HG03520 (cell line): Measurements from ENCODE around the gene TARBP1.
"Not testable (repeated sequence)": the region's sequence is repeated elsewhere in the genome, so short reads cannot be mapped to it uniquely, and the experiment has no call there.

ENCODE experiments used
- ATAC-seq: cut with Tn5 transposase; IDR thresholded peaks from one replicate; pipeline ENCODE4 v1.9.1; 2021; ENCODE audit warnings: mild to moderate bottlenecking, moderate library complexity; ENCODE audit not compliant: unreplicated experiment

TARBP1 gene

DNA sequence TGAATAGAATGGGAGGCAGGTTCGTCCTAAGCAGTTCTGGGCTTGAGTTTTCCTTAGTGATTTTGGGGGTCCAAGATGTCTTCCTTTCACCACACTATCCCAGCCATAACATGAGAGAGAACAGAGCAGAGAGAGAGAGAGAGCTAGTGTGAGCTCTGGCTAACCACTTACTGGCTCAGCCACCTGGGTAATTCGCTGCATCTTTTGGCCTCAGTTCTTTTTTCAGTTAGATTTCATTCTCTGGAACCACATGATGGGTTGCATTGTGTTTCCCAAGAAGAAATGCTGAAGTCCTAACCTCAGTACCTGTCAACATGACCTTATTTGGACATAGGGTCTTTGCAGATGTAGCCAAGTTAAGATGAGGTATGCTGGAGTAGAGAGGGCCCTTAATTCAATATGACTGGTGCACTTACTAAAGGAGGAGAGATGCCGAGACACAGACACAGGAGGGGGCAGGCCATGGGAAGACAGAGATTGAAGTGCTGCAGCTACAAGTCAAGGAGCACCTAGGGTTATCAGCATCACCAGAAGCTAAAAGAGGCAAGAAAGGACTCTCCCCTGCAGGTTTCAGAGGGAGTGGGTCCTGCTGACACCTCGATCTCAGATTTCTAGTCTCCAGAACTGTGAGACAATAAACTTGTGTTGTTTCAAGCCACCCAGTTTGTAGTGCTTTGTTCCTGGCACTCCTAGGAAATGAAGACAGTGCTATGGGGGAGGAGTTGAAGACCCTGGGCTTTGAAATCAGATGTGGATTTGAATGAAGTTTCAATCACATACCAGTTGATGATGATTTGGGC lies 26.2 kb upstream of the TARBP1 start:
- ATAC-seq, result no peak

DNA sequence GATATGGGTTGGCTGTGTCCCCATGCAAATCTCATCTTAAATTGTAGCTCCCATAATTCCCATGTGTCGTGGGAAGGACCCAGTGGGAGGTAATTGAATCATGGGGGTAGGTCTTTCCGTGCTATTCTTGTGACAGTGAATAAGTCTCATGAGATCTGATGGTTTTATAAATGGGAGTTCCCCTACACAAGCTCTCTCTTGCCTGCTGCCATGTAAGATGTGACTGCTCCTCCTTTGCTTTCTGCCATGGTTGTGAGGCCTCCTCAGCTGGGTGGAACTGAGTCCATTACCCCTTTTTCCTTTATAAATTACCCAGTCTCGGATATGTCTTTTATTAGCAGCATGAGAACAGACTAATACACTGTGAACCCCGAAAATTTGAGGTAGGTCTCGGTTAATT lies 25.3 kb upstream of the TARBP1 start:
- ATAC-seq, result not testable (repeated sequence)

DNA sequence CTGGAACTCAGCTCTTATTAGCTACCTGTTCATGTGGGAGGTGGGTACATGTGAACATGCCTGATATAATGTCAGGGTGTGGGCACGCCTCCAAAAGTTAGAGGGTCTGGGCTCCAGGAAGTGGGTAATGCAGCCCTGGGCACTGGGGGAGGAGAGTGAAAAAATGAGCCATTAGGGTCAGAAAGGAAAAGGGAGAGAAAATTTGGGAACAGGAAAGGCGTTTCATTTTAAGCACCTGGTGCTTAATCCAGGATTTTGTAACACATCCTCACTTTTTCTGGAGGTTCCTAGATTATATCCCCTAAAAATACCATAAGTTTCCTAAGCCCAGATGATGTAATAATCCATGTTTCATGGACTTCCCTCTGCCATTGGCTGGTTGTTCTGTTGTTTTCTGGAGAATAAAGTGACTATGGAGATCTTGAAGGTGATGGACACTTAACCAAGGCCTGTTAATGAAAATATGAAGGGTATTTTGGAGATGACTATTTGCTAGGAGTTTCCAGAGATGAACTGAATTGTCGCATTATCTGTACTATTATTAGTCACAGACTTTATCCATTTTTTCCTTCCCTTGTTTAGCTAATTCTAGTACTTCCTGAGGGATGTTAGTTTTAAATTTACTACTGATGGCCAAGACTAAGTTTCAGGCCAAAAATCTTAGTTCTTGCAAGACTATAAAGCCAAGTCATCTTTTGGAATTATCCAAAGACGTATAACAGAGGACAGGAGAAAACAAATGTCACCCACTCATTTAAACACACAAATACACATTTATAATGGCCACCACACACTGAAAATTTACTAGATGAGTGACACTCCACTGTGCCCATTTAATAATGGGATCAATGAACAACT lies 24.4 kb upstream of the TARBP1 start:
- no peak for ATAC-seq

DNA sequence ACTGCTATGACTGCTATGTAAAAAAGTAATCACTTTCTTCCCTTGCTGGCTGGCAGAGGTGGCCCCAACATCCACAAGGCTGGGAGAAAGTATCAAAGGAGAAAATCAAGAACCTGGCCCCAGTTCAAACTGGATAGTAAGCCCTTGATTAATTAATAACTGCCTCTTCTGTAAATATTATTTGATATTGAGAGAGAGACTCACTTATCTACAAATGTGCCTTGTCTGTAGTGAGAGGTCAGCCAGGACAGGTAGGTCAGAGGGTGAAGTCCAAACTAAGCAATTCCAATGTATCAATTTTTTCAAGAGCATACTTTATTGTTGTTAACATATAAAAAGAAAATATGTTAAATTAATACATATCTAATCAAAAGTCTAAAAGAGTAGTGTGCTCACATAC lies 23.8 kb upstream of the TARBP1 start:
- no peak for ATAC-seq

DNA sequence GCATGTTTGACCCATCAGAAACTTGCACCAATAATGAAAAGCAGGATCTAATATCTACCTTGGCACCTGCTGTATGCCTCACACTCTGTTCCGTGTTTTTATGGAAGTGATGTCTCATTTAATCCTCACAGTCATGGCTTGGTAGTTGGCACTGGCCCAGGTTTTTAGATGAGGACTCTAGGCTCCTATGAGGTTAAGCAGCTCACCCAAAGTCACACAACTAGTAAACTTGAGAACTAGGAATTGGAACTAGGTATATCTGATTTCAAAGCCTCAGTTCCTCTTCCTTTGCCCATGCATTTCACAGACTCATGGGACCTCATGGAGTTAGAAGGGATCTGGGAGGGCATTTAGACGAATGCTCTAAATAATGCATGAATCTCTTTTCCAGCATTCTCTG lies 21.3 kb upstream of the TARBP1 start:
- no peak for ATAC-seq

DNA sequence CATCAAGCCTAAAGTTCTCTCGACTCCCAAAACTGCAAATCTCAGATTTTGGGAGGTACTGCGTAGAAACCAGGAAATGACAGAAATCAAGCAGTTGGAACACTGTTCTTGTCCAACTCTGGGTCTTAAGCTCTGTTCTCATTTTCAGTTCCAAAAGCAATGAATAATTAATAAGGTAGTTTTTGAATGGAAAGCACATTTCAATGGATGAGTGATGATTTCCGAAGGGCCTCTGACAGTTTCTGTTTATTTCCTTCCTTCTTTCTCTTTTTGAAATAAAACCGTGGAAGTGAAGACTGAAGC lies 20.9 kb upstream of the TARBP1 start:
- ATAC-seq, result no peak

DNA sequence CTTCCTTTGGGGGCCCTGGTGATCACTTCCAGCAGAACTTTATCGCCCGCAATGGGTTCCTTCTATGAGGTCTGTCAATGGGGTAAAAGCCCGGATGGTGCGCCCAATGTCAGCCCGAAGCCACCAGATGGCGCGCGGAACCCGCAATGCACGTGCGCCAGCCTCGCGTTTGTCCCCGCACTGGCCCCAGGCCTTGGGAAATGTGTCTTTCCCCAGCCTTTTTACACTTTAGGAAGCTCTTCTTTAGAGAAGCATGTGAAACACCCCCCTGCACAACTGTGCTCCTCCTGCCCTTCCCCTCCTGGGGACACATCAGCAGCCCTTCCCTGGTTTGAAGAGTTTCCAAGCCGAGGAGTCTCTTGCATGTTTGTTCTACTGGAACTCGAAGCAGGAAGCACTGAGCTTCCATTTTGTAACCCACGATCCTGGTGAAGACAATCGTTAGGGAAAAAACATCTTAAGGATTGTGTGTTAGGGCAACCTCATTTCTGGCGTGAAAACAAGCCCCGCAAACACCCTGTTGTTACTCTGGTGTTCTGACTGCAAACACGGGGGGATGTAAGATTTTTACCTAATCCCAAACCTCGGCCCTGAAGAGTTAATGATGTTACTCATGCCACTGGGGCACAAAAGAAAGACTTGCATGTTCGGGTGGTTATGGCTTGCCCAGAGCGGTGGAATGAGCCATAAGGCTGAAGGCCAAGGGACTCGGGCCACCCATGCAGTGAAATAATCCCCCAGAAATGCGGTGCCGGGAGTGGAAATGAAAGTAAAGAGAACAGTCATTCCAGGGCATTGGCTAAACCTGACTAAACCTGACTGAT lies 20.4 kb upstream of the TARBP1 start:
- no peak for ATAC-seq

DNA sequence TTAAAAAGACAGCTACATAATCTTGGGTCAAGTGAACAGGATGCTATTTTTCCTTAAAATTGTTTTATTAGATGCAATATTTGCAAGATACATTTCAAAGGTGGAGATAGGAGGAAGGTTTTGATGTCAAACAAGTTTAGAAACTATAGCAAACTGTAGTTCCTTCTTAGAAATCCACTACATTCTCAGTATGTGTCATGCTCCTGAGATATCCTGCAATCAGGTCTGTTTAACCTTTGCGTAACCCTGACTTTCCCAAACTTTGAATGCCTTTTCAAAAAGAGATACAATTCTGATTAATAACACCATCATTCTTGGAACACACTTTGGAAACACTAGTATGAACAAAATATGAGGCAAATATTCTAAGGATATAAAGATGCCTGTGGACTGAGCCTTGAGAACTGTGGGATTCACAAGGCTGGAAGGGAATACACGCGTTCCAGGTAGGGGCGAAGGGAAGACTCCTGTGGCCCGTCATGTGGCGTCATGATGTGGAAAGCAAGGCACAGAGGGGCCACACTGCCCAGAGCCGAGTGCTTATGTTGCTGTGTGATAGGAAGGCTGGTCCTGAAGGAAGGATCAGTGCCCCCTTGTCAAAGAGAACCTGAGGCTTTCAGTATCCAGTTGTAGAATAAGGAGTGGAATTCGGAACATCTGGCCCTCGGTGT lies 19.6 kb upstream of the TARBP1 start:
- no peak for ATAC-seq

DNA sequence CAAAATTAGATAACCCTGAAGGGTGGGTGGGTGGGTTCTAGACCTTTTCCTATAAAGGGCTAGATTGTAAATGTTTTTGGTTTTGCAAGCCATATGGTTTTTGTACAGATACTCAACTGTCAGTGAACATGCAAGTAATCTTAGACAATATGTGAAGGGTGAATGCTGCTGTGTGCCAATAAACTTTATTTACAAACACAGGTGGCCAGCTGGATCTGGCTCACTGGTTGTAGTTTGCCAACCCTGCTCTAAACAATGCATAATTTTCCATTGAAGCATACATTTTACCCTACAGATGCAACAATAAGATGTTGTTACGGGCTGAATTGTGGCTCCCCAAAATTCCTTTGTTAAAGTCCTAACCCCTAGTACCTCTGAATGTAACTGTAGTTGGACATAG lies 18.6 kb upstream of the TARBP1 start:
- no peak for ATAC-seq

DNA sequence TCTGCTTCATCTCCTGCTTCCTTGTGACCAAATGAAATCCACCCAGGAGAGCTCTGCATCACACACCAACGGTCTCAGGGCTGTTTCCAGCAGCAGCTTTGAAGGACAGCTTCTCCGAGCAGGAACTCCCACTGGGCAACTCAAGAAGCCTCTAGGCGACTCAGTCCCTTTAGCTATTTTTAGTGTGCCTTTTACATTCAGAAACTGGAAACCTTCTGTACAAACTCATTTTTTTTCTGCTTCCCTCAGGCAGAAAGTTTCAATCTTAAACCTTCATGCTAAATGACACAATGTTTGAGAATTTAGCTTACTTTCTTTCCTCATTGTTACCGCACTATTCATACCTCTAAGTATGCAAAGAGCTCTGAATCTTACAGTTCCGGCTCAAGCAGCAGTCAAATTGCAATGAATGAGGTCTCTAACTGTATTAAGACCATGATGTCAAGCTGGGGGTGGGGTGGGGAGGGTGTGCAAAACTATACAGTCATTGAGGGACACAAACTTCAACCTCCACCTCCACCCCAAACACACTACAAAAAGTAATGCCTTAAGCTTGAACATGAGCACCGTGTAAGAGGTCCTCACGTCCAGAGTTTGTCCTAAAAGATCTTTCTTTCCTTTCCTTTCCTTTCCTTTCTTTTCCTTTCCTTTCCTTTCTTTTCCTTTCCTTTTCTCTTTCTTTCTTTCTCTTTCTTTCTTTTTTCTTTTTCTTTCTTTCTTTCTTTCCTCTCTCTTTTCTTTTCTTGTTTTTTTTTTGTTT lies 16.4 kb upstream of the TARBP1 start:
- peak; percentile 65 for ATAC-seq

DNA sequence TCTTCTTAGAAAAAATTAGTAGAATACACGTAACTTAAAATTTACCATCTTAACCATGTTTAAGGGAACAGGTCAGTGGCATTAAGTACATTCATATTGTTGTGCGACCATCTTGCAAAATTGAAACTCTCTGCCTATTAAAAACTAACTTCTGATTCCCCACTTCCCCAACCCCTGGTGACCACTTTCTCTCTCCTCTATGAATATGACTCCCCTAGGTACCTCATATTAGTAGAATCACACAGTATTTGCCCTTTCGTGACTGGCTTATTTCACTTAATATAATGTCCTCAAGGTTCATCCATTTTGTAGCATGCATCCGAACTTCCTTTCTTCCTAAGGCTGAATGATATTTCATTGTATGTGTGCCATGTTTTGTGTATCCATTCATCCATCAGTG lies 15.1 kb upstream of the TARBP1 start:
- ATAC-seq, result no peak

DNA sequence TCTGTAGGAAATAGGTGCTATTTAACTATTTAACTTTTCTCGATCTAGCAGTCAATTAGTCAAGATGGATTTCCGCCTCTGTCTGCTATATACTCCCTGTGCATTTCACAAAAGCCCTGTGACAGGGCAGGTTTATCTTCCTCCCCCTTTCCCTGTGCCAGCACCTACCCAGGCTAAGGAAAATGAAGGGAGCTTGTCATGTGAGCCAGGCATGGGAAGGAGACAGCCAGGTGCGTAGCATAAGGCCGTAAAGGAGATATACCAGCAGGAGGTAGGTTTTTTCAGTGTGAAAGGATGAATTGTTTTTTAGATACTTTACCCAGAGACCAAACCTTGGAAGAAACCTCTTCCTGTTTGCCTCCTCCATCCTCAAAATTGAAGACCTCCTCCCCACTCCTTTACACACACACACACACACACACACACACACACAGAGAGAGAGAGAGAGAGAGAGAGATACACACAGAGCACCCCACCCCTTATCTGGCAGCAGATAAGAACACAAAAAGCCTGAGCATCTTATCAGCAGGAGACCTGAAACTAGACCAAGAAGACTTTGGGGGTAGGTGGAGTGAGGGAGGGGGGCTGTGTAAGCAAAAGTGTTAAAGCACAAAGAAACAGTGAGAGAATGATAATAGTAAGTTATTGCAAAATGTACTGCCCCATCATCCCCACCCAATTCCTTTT lies 12.0 kb upstream of the TARBP1 start:
- no peak for ATAC-seq

DNA sequence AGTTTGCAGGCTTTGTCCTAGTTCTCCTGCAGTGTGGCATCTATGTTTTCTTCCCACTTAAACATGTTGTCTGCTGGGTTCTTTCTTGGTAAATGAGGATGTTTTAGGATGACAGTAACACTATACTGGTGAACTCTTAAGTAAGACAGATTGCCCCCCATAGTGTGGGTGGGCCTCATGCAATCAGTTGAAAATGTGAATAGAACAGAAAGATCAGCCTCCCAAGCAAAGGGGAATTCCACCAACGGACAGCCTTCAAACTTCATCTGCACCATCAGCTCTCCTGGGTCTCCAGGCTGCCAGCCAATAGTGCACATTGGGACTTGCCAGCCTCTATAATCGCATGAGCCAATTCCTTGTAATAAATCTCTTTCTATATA lies 10.7 kb upstream of the TARBP1 start:
- no peak for ATAC-seq

DNA sequence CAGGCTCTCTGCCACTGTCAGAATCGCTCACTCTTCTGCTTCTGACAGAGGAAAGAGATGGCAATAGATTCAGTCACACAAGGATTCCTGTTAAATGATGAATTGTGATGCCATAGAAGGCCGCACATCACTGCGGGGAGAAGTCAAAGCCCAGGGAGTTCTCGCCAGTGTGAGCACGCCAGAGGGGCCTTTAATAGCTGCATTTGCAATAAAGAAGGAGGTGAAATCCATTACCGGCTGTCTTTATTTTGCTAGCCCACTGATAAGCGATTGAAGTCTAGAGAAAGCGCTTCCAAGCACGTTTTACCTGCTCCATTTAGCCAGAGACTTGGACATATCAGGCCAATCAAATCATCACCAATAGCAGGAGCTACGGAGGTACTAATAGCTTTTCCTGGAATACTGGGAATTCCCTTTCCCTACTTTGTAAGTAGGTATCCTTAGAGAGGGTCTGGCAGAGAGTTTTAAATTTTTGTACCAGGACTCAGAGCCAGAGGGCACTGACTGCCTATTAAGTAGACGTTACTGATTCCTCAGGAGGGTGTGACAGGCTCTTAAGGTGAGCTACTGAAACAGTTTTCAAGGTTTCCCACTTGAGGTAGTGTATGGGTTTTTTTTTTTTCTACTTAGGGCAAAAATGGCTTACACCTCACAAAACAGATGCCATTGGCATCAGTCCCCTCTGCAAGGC lies 10.2 kb upstream of the TARBP1 start:
- no peak for ATAC-seq

DNA sequence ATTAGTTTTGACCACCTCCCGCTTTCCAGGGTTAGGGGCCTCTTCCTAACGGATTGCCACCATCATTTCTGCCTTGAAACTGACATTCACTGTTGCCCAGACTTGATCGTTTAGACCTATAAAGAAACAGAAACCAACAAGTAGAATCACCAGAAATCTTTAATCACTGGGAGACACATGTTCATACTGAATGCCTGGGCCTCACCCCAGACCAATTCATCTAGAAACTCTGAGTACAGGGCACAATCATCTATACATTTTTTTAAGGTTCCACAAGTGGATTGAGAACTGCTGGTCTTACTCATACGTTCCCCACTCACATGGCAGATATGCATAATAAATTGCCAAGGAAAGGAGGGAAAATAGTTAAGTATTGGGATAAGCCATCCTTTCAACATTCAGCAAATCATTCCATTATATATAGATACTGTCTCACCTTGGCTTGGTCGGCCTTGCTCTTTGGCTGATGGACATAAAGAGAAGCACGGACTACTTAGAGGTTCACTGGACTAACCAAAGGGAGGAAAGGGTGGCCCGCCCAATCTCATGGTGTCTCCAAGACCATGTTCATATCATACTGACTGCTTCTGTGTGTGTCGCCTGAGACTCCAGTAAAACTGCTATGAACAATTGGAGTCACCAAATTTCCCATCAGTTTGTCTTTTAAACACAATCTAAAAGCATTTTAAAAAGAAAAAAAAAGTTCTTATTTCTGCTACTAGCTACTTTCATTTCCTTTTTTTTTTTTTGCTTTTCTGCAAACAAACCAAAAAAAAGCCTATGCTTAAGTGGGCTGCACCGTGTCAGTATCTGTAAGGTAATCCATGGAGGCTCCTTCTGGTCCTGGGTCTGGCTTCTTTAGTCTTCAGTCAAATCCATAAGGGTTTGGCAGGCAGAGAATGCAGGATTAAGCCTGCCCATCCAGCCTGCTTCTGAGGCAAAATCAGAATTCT lies 9.4 kb upstream of the TARBP1 start:
- ATAC-seq, result no peak

DNA sequence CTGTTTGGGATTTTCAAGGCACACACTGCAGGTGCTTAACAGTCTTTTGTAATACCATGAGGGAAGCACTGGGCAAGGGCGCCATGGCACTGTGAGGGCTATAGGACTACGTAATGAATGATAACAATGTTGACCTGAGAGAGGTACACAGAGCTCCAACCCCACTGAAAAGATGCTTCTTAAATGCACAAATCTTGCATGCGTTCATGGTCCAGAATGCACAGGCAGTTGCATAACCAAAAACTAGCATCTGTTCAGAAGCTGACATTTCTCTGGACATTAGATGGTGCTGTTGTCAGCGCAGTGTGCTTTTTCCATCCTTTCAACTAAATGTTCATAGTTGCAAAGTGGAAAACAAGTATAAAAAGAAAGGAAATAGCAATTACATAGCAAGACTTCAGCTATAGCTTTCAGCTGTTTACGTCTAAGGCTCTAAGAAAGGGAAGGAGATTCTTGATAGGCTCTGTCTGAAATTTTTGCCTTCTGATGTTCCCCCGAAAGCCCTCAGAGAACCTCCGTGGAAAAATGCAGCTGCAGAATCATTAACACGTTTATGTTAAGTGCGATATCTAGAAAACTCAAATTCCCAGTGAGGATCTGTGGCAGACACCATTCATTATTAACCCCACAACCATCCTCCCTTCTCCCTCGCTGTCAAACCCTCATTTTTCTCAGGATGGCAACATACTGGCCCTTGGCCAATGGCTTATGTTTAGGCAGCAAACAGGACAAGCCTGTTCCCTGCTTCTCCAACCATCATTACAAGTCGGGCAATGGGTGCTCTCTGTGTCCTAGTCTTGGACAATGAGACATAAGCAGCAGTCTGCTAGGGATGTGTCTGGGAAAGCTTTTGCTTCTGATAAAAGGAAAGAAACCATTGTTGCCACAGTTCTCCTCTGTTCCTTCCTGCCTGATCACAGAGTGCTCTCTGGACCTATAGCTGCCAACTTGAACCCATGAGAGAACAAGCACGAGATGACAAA lies 8.2 kb upstream of the TARBP1 start:
- ATAC-seq, result no peak
